Measurements from ENCODE around the gene KLHL17.

KLHL17 gene

GRCh38 chr1:952603-953002 is 7.8 kb upstream of the KLHL17 start:
- DNase-seq (ENCODE audit: low read depth): no peak

- DNase-seq (ENCODE audit: low read depth): no peak
Observed at GRCh38 chr1:953524-954320, 6.7 kb upstream of the KLHL17 start.

GRCh38 chr1:954927-955326 is 5.5 kb upstream of the KLHL17 start:
- no peak for DNase-seq (ENCODE audit: low read depth)

GRCh38 chr1:955474-955873 is 4.9 kb upstream of the KLHL17 start:
- no peak for DNase-seq (ENCODE audit: low read depth)

- no peak for DNase-seq (ENCODE audit: low read depth)
Observed at GRCh38 chr1:956636-957035, 3.7 kb upstream of the KLHL17 start.

- peak; percentile 97 for DNase-seq (ENCODE audit: low read depth)
Observed at GRCh38 chr1:958823-959730, 1.3 kb upstream of the KLHL17 start, which contains the start of gene NOC2L. NOC2L (minus strand) TSS chr1:959256; CDS start chr1:959240, 16 bp downstream.

- DNase-seq (ENCODE audit: low read depth): no peak
Observed at GRCh38 chr1:959731-960362, 537 bp upstream of the KLHL17 start.

GRCh38 chr1:961132-961669 is 817 bp downstream of the KLHL17 start:
- DNase-seq (ENCODE audit: low read depth): no peak

GRCh38 chr1:962381-963300 is 2.3 kb downstream of the KLHL17 start:
- DNase-seq (ENCODE audit: low read depth): no peak

GRCh38 chr1:963301-963651 is 2.9 kb downstream of the KLHL17 start:
- DNase-seq (ENCODE audit: low read depth): no peak

GRCh38 chr1:963746-964525 is 3.6 kb downstream of the KLHL17 start:
- DNase-seq (ENCODE audit: low read depth): no peak

- no peak for DNase-seq (ENCODE audit: low read depth)
Observed at GRCh38 chr1:964691-965525, 4.5 kb downstream of the KLHL17 start.

- DNase-seq (ENCODE audit: low read depth): no peak
Observed at GRCh38 chr1:965526-966134, 5.2 kb downstream of the KLHL17 start.

GRCh38 chr1:966135-966703 is 5.8 kb downstream of the KLHL17 start, which contains the start of gene PLEKHN1:
PLEKHN1 (plus strand) TSS chr1:966482; CDS start chr1:966532, 50 bp downstream.
- DNase-seq (ENCODE audit: low read depth): no peak

- DNase-seq (ENCODE audit: low read depth): peak; percentile 72
Observed at GRCh38 chr1:966704-967300, 6.4 kb downstream of the KLHL17 start.

GRCh38 chr1:967466-968343 is 7.3 kb downstream of the KLHL17 start:
- no peak for DNase-seq (ENCODE audit: low read depth)

- no peak for DNase-seq (ENCODE audit: low read depth)
Observed at GRCh38 chr1:969260-969855, 9.0 kb downstream of the KLHL17 start.

Data from activated T-helper 1 cell treated with Interleukin-2 at 50 U/mL for 16 hours (primary cell).